GM21528 (cell line): ENCODE data around the gene SAPCD2.
A peak's percentile ranks its signal among the peaks of the same experiment; 100 is the strongest.

Experiments
- ATAC-seq: cut with Tn5 transposase; IDR thresholded peaks from one replicate; pipeline ENCODE4 v1.9.1; 2021; ENCODE audit warnings: mild to moderate bottlenecking, moderate library complexity; ENCODE audit not compliant: unreplicated experiment, low FRiP score

The SAPCD2 gene

DNA sequence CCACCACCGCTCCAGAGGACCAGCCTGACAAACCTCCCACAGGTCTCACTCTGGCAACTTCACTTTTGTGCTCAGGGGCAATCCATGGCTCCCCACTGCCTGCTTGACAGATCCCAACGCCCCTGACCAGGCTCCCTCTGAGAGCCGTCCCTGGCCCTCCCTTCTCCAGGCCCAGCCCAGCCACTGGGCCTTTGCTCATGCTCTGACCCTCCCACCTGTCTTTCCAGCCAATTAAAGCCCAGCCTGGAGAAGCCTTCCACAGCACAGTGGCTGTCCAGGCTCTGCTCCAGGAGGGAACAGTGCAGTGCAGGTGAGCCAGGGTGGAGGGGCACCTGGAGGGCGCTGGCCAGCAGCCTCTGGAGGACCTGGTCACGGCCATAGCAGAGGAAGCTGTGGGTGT, 19.8 kb downstream of the SAPCD2 start:
- no peak for ATAC-seq

DNA sequence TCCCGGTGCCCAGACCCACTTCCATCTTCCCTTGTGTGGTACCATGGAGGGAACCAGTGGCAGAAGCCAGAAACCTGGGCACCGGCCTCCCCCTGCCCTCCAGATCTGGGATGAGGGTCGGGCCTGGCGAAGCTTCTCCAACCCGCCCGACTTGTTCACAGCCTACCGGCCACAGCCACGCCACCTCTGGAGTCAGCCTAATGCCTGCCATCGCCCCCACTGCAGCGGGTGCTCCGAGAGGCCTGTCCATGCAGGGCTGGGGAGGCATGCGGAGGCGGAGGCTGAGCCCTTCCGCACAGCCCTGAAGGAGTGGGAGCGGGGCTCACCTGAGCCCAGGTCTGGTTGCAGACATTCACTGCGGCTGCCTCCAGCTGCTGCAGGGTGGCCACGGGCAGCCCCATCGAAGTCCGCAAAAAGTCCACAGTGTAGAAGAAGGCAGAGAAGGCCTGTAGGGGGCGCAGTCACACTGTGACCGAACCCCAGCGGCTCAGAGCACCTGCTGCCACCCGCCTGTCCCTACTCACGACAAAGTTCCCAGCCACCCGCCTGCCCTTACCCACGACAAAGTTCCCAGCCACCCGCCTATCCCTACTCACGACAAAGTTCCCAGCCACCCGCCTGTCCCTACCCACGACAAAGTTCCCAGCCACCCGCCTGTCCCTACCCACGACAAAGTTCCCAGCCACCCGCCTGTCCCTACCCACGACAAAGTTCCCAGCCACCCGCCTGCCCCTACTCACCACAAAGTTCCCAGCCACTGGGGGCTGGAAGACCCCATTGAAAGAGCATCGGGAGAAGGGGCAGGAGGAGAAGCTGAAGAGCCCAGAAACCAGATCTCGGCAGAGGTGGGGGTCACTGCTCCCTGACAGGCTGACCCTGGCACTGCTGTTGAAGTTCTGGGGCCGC, 20.6 kb downstream of the SAPCD2 start:
- ATAC-seq: no peak

DNA sequence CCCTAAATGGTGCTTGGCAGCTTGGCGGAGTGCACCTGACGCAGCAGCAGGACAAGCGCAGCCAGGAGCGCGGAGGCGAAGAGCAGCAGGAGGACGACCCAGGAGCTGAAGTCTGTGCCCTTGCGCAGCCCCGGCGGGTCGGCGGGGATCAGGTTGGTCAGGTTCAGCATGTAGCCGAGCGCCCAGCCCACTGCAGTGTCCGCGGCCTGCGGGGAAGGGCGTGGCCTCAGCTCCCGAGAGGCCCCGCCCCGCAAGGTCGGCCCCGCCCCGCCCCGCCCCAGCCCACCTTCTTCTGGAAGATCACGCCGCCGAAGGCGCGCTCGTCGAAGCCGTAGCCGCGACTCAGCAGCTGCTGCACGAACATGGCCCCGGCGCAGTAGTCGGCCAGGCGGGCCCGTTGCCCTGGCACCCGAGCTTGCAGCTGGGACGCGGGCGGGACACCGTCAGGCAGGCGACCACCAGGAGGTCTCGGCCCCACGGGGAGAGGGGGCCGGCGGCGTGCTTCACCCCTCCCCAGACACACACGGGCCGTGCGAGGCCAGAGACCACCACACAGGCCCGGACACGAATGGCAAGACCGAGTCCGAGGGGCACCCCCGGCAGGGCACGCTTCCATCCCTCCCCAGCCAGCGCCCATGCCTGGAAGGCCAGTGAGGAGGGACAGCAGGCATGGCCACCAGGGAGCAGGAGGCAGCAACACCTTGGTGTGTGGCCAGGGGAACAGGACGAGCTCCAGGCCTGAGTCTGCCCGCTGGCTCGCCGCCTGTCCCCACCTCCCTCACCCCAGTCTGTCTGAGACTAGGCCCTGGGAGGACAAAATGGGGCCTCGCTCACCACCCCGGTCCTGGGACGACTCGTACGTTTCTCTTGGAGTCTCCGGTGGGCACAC, 21.5 kb downstream of the SAPCD2 start:
- no peak for ATAC-seq

DNA sequence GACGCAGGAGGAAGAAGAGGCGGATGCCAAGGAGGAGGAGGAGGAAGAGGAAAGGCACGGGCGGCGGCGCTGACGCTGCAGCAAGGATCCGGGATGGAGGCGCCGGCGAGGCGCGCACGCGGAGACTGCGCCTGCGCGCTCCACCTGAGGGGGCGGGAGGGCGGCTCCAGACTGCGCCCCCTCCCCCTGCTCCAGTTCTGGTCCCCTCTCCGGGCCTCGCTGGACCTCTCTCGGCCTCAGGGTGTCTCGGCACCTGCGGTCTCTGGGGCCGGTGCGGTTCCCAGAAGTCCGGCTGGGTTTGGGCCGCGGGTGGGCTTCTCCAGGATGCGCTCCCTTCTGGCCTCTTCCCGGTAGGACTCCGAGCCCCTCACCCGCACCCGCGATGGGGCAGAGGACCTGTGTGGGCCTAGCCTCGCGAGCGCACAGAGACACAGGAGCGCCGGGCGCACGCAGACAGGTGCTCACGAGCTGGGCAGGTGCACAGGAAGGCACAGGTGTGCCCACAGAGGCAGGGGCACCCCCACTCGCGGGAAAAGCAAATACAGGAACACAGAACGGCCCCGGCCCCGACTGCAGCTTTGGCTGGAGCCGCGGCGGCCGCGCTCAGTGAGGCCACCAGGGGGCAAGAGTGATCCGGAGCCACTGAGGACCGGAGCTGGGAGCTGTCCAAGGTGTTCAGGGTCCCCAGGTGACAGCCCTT, 24.1 kb downstream of the SAPCD2 start, which contains the start of gene NPDC1:
TSS of gene NPDC1 (minus strand) at position 90 of the 700 bp plus-strand sequence. CDS start 188 bp downstream, outside the sequence.
- no peak for ATAC-seq

DNA sequence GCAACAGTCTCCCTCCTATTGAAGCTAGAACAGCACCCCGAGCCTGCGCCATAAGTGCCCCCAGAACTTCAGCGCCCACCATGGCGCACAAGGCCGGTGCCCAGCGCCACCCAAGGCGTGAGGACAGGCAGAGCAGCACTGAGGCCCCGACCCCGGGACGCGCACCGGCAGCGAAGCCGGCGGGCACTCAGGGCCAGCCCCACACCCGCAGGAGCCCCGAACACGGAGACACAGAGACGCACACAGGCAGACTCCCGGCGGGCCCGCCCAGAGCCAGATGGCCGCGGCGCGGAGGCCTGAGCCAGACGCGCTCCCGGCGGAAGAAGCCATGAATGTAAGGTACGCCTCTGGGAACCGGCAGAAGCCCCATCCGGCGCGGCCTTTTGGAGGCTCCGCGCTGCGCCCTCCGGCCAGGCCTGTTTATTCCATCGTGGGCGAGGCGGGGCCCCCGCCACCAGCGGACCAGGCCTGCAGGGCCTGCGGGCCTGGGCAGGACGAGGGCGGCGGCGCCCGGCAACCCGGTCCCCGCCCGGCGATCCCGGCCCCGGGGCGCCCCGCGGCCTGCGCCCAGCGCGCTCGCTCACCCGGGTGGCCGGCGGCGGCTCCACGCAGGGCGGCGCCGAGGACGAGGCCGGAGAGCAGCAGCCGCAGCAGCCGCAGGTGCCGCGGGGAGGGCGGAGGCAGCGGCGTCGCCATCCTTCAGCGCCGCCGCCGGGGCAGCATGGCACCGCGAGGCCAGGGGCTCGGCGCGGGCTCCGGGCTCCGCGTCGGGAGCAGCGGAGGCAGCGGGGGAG, 24.9 kb downstream of the SAPCD2 start:
- no peak for ATAC-seq

- no peak for ATAC-seq
Observed at GRCh38 chr9:137044502-137045177, 25.7 kb downstream of the SAPCD2 start.

DNA sequence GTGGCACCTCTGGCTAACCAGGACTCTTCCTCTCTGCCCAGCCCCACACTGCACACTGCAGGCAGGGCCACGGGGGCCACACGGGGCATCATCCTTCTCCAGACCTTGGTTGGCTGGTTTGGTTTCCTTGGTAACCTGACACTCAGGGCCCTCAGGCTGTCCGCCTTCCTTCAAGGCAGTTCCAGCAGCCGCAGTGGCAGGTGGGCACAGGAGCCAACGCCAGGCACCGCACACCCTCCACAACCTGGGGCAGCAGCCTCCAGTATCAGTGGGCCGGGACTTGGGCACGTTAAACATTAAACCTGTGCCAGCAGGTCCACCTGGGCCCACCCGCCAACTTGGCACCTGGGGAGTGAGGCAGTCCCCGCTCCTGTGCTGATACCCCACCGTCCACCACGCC, 26.3 kb downstream of the SAPCD2 start:
- no peak for ATAC-seq

GRCh38 chr9:137042751-137043727, 27.3 kb downstream of the SAPCD2 start:
- ATAC-seq: no peak

DNA sequence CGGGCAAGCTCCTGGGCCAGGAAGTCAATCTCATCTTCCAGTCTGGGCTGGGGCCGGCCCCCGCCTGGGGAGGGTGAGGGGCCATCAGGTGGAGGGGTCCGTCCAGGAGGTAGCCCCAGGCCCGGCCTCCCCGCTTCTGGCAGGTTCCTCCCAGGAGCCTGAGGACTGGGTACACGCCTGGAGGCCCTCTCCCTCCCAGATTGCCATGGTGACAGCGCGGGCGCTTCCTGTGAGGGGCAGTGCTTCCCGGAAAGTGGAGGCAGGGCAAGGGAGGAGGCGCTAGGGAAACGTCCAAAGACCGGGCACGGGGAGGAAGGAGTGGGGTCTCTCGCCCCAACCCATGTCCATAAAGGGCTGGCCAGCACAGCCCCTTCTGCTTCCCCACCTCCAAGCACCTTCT, 29.2 kb downstream of the SAPCD2 start:
- no peak for ATAC-seq

DNA sequence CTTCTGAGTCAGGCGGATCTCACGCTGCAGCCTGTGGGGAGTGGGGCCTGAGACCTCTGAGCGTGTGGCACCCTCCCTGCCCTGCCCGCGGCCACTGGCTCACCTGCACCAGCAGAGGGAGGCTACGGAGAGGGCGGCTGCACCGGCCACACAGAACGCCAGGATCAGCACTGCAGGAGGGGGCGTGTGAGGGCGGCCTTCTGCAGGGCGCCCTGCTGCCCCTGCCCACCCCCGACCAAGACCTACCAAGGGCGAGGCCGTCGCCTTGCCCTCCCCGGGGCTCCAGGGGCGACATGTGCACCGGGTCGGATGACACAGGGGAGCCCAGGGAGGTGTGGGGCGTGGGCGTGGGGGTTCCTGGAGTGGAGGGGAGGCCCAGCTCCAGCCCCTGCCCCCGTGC, 29.8 kb downstream of the SAPCD2 start:
- no peak for ATAC-seq

DNA sequence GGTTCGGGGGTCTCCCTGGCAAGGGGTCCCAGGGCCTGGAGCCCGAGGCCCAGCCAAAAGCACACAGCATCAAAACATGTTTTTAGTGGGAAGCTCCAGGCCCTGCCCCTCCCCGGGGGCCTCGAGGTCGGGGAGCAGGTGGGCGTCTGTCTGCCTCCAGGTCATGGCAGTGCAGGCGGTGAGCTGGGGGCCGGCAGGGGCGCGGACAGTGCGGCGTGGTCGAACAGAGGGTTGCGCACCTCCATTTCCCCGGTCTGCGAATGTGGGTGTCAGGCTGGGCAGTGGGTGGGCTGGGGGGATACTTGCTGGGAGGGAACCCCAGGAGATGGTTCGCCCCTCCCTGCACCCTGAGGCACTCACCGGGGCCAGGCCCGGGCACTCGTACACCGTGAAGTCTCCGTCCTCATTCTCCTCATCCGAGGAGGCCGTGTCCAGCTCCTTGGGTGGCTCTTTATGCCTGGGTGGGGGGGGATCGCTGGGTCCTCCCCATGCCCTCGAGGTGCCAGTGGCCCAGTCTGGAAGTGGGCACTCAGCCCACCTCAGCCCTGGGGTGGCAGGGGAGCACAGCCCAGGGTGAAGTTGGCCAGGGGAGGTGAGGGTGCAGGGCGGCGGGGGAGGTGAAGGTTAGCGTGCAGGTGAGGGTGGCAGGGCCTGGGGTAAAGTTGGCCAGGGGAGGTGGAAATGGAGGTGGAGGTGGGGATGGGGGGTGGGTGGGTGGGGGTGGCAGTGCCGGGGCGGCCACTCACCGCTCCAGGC, 30.6 kb downstream of the SAPCD2 start:
- no peak for ATAC-seq

- no peak for ATAC-seq
Observed at GRCh38 chr9:137038916-137039315, 31.4 kb downstream of the SAPCD2 start.

GRCh38 chr9:137037483-137037882, 32.9 kb downstream of the SAPCD2 start:
- no peak for ATAC-seq

DNA sequence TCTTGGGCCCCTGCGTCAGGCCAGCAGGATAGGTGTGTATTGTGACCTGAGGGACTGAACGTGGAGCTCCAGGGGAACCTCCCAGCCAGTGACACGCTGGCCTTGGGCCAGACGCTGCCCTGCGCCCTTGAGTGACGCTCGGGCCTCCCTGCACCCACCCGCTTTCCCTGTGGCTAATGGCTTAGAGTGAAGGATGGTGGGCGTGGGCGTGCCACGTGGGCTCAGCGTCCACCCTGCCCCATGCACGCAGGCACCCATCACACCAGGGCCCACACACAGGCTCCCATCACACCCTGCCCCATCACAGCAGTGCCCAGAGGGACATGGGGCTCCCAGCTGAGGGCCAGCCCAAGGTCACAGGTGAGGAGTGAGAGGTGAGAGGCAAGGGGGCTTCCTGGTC, 33.3 kb downstream of the SAPCD2 start:
- ATAC-seq: no peak

DNA sequence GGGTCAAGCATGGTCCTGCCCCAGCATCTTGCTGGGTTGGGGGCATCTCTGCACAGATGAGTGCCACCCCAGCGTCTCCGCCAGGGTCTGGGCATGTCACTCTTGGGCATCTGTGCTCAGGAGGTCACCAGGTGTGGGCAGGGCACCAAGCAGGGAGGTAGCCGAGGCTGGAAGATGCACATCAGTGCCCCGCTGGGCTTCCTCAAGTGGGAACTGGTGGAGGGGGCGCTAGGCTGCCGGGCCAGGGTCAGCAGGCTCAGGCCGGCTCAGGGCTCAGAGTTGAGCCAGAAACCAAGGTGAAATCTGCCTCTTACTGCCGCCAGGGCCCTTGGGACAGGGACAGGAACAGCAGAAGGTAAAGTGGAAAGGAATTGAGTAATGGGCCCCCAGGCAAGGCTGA, 34.4 kb downstream of the SAPCD2 start:
- ATAC-seq: no peak

DNA sequence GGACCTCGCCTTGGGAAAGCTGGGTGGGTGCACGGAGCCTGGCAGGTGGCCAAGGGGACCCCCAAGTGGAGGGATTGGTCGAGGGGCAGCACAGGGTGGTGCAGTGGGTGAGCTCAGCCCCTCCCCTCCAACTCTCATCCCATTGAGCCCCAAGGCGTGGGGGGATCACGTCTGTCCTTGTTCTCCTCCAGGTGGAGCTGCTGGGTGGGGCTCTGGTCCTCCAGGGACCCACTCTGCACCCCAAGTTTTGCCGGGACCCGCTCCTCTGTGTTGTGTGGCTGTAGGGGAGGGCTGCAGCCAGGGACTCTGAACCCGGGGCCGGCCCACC, 34.9 kb downstream of the SAPCD2 start:
- ATAC-seq: no peak

DNA sequence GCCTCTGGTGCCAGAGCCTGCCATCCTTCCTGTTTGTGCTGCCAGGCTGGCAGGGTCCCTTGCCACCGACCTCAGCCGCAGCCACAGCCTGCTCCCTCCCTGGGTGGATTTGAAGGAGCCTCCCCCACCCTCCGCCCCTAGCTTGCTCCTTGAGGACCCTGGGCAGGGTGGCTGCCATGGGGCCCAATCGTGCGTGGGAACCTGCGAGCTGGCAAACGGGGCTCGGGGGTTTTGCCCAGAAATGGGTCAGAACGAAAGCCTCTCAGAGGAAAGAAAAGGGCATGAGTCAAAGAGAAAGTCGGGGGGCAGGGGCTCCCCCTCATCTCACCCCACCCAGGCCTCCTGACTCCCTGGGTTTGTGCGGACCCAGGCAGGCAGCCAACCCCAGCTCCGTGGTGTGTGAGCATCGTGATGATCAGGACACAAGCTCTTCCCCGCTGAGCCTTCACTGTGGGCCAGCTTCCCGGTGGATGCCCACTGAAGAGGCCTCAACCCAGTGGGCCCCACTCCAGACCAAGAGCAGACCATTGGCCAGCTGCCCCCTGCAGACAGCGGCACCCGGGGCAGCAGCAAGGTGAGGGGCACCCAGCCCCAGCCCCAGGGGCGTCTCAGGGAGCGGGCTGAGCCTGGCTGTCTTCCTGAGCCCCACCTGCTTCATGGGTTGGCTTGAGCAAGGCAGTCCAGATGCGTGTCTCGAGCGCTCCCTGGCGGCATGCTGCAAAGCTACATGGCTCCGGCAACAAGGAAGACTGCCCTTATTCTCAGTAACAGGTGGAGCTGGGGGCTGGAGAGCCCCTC, 35.4 kb downstream of the SAPCD2 start:
- ATAC-seq: peak; percentile 54
